Measurements from ENCODE around the gene PELI1. TPM values are rescaled to one million over a fixed set of nuclear protein-coding genes. Genes with fewer than 3 reads are reported as not detected.
A peak's percentile ranks its signal among the peaks of the same experiment; 100 is the strongest.
"Not testable (repeated sequence)": the region's sequence is repeated elsewhere in the genome, so short reads cannot be mapped to it uniquely, and the experiment has no call there.

Gene PELI1
- total RNA-seq, 4 donors from 2014 or later = 21.7 to 56.7 (median 34.3) TPM

DNA sequence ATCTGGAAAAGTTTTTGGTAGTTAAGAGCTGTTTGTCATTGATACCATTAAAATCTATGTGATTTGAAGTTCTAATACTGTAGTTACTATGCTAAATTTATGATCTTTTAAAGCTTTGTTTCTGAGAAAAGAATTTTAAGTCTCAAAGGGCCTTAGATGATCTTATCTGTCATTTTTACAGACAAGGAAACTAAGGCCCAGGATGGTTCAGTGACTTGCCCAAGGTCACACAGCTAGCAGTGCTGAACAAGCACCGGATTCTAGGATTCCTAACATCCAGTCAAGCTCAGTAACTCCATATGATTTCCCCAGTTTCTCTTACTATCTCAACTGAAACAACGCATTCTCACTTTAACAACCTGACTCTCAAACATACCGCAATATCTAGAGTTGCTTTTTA, 37.7 kb downstream of the PELI1 start:
- ATAC-seq (ENCODE audit: low FRiP score) = no peak
- TF ChIP-seq, protein P1, sequence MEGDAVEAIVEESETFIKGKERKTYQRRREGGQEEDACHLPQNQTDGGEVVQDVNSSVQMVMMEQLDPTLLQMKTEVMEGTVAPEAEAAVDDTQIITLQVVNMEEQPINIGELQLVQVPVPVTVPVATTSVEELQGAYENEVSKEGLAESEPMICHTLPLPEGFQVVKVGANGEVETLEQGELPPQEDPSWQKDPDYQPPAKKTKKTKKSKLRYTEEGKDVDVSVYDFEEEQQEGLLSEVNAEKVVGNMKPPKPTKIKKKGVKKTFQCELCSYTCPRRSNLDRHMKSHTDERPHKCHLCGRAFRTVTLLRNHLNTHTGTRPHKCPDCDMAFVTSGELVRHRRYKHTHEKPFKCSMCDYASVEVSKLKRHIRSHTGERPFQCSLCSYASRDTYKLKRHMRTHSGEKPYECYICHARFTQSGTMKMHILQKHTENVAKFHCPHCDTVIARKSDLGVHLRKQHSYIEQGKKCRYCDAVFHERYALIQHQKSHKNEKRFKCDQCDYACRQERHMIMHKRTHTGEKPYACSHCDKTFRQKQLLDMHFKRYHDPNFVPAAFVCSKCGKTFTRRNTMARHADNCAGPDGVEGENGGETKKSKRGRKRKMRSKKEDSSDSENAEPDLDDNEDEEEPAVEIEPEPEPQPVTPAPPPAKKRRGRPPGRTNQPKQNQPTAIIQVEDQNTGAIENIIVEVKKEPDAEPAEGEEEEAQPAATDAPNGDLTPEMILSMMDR (IDR thresholded peaks at IDR 0.05) = no peak

DNA sequence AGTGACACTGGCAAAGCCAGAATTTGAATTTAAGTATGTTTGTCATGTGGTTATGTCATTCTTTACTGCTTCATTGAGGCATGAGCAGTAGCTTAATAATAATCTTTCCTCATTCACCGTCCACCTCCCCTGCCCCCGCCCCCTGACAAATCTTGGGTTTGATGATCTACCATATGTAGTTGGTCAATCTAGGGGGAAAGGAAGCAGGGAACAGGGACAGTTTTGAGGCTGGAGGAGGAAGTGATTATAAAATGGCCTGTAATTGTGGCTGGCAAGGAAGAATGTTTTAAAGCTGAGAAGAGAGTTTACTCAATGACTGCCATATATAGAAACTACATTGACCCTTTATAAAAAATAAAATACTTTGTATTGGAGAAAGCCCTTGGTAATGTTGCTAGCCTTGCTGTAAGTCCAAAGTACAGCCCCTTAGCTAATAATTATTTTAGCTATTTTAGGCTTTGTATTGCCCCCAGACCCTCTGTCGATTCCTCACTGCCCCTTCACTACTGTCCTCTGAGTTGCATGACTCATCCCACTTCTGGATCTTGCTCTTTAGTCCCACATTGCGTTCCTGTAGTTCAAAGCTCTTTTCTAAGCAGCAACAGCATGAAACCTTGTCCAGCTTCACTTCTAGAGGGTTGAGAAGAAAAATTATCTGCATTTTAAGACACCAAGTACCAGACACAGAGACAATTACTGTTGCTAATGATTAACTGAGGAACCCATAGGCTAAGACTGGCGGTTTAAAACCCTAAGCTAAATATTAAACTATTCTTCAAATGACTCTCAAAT, 38.4 kb downstream of the PELI1 start:
- DNase-seq (ENCODE audit: low spot score) (no peak), ATAC-seq (ENCODE audit: low FRiP score) (no peak)
- TF ChIP-seq, protein P1 (IDR thresholded peaks at IDR 0.05) = no peak

More for the DNA sequence above, 37.7 kb downstream of the PELI1 start:
- DNase-seq (ENCODE audit: low spot score) = no peak

DNA sequence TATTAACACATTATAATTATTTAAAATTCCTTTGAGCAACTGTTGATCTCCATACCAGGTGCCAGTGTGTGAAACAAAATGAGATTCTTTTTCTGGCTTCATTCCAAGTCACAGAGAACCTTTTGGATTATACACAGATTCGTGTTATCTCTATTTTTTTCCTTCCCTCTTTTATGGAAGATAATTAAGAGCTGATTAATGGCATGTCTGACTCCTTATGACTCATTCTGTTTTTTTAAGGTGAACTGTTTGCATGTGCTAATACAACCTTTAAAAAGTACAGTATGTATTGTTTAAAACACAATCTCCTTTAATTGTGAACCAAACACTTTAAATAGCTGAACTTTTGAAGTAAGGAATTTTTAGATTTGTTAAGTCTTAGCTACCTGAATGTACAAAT, 39.3 kb downstream of the PELI1 start:
- peak; percentile 49 for ATAC-seq (ENCODE audit: low FRiP score)
- TF ChIP-seq, protein P1 (IDR thresholded peaks at IDR 0.05) = no peak
- DNase-seq (ENCODE audit: low spot score) = no peak

DNA sequence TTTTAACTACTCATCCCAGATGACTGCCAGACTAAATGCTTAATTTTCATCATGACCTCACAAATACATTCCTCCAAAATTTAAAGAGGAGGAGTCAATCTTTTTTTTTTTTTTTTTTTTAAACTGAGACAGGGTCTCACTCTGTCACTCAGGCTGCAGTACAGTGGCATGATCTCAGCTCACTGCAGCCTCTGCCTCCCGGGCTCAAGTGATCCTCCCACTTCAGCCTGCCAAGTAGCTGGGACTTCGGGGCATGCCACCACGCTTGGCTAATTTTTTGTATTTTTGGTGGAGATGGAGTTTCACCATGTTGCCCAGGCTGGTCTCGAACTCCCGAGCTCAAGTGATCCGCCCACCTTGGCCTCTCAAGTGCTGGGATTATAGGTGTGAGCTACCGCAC, 41.5 kb downstream of the PELI1 start:
- not testable (repeated sequence) for ATAC-seq (ENCODE audit: low FRiP score); DNase-seq (ENCODE audit: low spot score)

DNA sequence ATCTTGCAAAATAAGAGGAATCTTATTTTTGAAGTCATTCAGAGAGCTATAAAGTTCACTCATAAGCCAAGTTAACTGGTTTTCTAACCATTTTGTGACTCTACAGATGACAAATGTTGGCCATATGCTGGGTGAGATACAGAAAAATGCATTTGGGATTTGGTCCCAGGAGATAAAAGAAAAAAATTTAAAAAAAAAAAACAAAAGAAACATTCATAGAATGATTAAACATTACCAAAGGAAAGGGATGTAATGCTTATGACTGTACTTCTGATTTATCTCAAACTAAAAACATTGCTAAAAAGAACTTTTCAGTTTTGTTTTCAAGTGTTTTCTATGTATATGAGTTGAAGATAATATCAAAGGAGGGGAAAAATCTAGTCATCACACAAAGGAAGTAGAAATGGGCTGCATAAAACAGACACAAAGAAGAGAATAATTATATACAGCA, 43.1 kb downstream of the PELI1 start:
- DNase-seq (ENCODE audit: low spot score) = no peak
- ATAC-seq (ENCODE audit: low FRiP score) = no peak

DNA sequence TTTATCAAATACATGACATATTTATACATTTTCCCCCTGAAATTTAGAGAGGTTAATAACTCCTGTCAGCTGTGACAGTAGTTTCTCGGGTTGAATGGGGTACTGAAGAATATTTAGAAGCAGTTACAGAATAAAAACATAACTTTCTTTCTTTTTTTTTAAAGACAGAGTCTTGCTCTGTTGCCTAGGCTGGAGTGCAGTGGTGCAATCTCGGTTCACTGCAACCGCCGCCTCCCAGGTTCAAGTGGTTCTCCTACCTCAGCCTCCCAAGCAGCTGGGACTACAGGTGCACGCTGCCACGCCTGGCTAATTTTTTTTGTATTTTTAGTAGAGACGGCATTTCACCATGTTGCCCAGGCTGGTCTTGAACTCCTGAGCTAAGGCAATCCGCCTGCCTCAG, 43.6 kb downstream of the PELI1 start:
- not testable (repeated sequence) for ATAC-seq (ENCODE audit: low FRiP score); DNase-seq (ENCODE audit: low spot score)

More for the DNA sequence above, 43.1 kb downstream of the PELI1 start:
- TF ChIP-seq, protein P1 (IDR thresholded peaks at IDR 0.05) = no peak

DNA sequence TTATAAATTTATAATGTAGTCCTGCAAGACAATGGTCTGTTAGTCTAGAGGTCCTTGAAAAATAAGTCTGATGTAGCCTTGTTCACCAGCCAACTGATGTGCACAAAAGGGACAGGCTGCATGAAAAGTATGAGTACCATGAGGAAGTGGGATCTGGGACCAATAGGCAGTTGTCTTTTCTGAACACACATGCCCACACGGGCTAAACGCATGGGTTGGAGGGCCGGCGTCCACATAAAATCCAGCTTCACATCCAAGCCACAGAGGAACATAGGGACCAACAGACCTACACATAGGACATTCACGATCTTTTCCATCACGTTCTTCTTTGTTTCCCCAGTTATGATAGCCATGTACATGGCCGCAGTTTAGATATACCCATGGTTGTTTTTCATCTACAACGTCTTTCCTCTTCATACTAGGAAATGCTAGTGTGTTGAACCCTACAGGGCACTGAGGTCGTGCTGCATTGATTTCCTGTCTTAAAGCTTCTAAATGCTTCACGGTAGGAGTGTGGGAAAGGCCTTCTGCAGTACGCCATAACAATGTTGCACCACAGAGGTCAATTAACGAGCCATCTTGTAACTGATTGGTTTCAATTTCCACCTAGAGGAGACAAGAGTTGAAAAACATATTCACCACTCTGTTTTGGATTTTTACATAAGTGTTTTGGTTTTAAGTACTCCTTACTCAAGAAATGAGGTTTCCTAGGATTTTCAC, 49.4 kb downstream of the PELI1 start:
- no peak for DNase-seq (ENCODE audit: low spot score)
- TF ChIP-seq, protein P1 (IDR thresholded peaks at IDR 0.05) = no peak
- no peak for ATAC-seq (ENCODE audit: low FRiP score)

DNA sequence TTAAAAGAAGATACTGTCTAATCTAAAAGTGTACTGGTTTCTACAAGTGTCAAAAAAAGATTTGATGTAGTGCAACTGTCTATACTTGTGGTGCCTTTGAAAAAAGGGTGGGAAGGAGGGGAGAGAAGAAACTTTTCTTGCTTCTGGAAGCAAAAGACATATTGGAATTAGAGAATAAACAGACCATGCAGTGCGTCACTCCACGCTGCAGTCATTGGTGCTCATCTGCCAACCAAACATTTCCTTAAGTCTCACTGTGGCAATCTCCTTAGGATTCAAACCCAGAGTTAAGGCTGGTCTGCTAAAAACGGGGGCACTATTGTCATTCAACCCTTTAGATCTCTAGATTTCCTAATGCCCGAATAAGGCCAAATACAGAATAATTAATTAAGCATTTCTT, 50.9 kb downstream of the PELI1 start:
- ATAC-seq (ENCODE audit: low FRiP score) (no peak), DNase-seq (ENCODE audit: low spot score) (no peak)
- TF ChIP-seq, protein P1 (IDR thresholded peaks at IDR 0.05) = no peak

Data from omental fat pad (tissue), 4 donors.